ENCODE measurements around the gene HPF1.

The HPF1 gene

DNA sequence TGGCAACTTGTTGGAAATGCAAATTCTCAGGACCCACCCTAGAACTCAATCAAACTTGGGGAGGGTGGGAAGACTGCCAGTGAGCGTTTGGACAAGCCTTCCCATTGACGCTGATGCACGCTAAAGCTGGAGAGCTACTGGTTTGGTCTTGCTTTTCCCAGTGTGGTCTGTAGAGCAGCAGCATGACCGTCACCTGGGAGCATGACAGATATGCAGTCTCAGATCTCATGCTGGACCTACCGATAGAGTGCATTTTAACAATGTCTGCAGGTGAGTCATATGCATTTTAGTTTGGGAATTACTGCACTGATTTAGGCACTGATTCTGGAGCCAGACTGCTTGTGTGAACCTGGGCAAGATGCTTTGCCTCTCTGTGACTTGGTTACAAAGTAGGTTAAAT is 27.2 kb downstream of the HPF1 start:
- no peak for DNase-seq

GRCh38 chr4:169727616-169728015 is 30.1 kb downstream of the HPF1 start:
- DNase-seq = no peak

- no peak for DNase-seq
Observed at GRCh38 chr4:169724260-169724659, 33.5 kb downstream of the HPF1 start.

DNA sequence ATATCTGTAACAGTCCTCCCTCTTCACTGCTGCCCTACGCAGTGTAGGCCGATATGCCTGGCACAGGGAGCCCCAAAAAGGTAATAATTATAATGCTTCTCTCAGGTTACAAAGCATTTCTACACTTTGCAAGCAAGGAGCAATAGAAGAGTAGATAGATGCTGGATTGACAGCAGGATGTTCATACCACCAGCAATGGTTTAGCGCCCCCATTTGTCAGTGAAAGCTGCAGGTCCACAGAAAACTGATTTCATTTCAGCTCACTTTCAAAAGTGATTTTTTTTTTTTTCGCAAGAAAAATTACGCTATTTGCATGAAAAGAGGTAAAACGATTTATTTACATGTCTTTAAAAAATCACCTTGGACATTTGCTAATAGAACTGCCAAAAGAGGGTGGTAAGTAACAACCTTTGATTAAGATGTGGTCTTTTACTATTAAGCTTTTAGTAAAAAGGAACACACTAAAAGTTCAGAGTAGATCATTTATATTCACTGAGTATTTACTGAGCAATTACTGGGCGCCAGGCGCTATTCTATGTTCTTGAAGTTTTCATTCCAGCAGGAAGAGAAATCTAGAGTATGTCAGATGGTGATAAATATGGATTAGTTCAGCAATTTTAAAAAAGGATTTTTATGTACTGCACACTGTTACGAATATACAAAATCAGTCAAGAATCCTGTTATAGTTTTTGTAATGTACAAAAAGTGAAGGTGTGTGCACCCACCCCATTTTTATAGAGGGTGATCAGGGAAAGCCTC is 34.4 kb downstream of the HPF1 start:
- no peak for DNase-seq

GRCh38 chr4:169720529-169720928 is 37.2 kb downstream of the HPF1 start:
- DNase-seq = no peak

GRCh38 chr4:169716677-169717076 is 41.1 kb downstream of the HPF1 start:
- no peak for DNase-seq

GRCh38 chr4:169715826-169716225 is 41.9 kb downstream of the HPF1 start:
- no peak for DNase-seq

DNA sequence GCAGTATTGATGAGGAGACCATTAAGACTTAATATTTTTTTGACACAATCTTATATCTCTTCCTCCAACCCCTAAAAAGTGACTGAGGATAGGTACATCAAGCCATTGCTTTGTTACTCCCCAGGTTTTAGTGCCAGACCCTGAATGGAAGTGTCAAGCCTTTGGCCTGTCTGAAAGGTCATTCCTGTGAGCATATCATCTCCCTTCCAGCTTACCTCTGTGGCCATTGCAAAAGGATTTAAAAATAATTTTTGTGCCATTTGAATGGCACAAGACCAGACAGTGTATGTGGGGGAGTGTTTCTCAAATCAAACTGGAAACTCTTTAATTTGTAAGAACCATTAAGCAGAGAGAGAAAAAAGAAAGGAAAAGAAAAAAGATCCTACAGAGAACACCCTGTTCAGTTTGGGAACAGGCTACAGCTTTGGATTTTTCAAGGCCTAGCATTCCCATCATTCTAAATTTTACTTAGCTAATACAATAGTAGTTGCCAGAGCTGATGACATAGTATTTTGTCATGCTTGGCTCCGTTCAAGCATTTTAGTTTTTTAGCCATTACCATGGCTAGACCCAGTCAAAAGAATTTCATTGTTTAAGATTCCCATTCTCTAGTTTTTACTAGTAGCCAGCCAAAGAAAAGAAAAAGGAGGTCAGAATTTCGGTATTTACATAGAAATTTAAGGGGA is 49.6 kb downstream of the HPF1 start:
- DNase-seq = no peak

- DNase-seq = no peak
Observed at GRCh38 chr4:169698331-169698730, 59.4 kb downstream of the HPF1 start.

GRCh38 chr4:169690787-169691186 is 67.0 kb downstream of the HPF1 start:
- DNase-seq = no peak

- DNase-seq = no peak
Observed at GRCh38 chr4:169689681-169690080, 68.1 kb downstream of the HPF1 start.

- no peak for DNase-seq
Observed at GRCh38 chr4:169682372-169683047, 75.2 kb downstream of the HPF1 start.

Data from NCI-H187 treated with DMSO at 0.1 percent for 48 hours (cell line).